Activated CD4-positive, alpha-beta T cell treated with anti-CD3 and anti-CD28 coated beads for 36 hours (primary cell): ENCODE results near the gene DHX35. TPM values are rescaled to one million over a fixed set of nuclear protein-coding genes. Genes with fewer than 3 reads are reported as not detected.

Experiments
- ATAC-seq: fragments of 200-7000 bp; cut with Tn5 transposase; one replicate; pipeline ENCODE4 v1.10.0; 2021; ENCODE audit warnings: mild to moderate bottlenecking, moderate library complexity
- CTCF ChIA-PET: fragments of 350-600 bp; sonication (Branson Sonifier 250); formaldehyde crosslinking; loops from one replicate; lab custom pipeline; 2021; ENCODE audit warnings: antibody characterized with exemption; lab: Charles Lee
- POLR2A ChIA-PET: fragments of 350-600 bp; sonication (Branson Sonifier 250); formaldehyde crosslinking; loops from one replicate; lab custom pipeline; 2021; ENCODE audit warnings: antibody characterized with exemption, inconsistent platforms; lab: Charles Lee
- DNase-seq: peaks from one replicate; pipeline ENCODE4 v3.0.0-alpha.2; 2020
- H3K27ac Mint-ChIP-seq: one replicate; pipeline ENCODE4 v1.8.0; 2021; ENCODE audit warnings: mixed read lengths
- H3K27me3 Mint-ChIP-seq: one replicate; pipeline ENCODE4 v1.8.0; 2021; ENCODE audit warnings: mixed read lengths
- H3K36me3 Mint-ChIP-seq: one replicate; pipeline ENCODE4 v1.8.0; 2021; ENCODE audit warnings: low read depth, mixed read lengths
- H3K4me1 Mint-ChIP-seq: one replicate; pipeline ENCODE4 v1.8.0; 2021; ENCODE audit warnings: mixed read lengths
- H3K4me3 Mint-ChIP-seq: one replicate; pipeline ENCODE4 v1.8.0; 2021; ENCODE audit warnings: mild to moderate bottlenecking, moderate library complexity, mixed read lengths
- H3K9me3 Mint-ChIP-seq: one replicate; pipeline ENCODE4 v1.8.0; 2021; ENCODE audit warnings: low read depth, mixed read lengths
- intact Hi-C, 2 experiments: fragments of 100-400 bp; cut with DNase I in 1 of 2; cut with micrococcal nuclease in 1 of 2; formaldehyde crosslinking; loops; one replicate each; pipeline versions ENCODE4 v1.14.2 to v1.15.1; 2022 to 2024; cut with DNase I, micrococcal nuclease
- total RNA-seq, 2 experiments: library from RNA; stranded (reverse); gene quantifications; one replicate each; pipeline ENCODE4 v1.2.3, GENCODE V29; 2021

DHX35 gene
- total RNA-seq, 2 experiments from 2014 or later = 8.7 to 12.0 TPM

- ChIA-PET POLR2A (interaction anchor here (1.6 to 3.0 kb wide), 2 partner anchors 35 to 122 kb away, joined by 9 to 17 read pairs; partner anchors contain the start of gene DHX35), CTCF (interaction anchor here (0.6 to 8.9 kb wide), 13 partner anchors 10 to 280 kb away, joined by 3 to 68 read pairs (median 4); partner anchors contain the start of gene DHX35)
- intact Hi-C loops = loop anchor here (1.0 kb wide), 7 partner anchors 35 to 281 kb away; partner anchors contain the start of genes DHX35 (in 2 of the 2) and ACTR5 (in 1 of the 2)
- no peak for ATAC-seq
- DNase-seq = no peak
- H3K27ac Mint-ChIP-seq = peak overlapping the region; percentile 19
- H3K4me1 Mint-ChIP-seq = peaks cover 21% of the 10 kb centered on the region
- peaks cover 16% of the 10 kb centered on the region for H3K36me3 Mint-ChIP-seq
- no peaks in the 10 kb centered on the region for H3K9me3 Mint-ChIP-seq
- H3K27me3 Mint-ChIP-seq = no peaks in the 10 kb centered on the region
- peak overlapping the region; percentile 81 for H3K4me3 Mint-ChIP-seq
Observed at GRCh38 chr20:38926934-38927616, 35.1 kb upstream of the DHX35 start.

GRCh38 chr20:38927902-38928578 lies 34.1 kb upstream of the DHX35 start:
- Mint-ChIP-seq H3K4me1 (peaks cover 21% of the 10 kb centered on the region), H3K27me3 (no peaks in the 10 kb centered on the region), H3K4me3 (peak overlapping the region; percentile 81), H3K27ac (no peak overlapping the region), H3K36me3 (peaks cover 16% of the 10 kb centered on the region), H3K9me3 (no peaks in the 10 kb centered on the region)
- ChIA-PET CTCF (interaction anchor here (0.7 to 8.9 kb wide), 5 partner anchors 9 to 122 kb away, joined by 3 to 68 read pairs (median 8); partner anchors contain the start of gene DHX35), POLR2A (interaction anchor here (0.7 kb wide), 1 partner anchor 412 kb away, joined by 3 read pairs; no protein-coding TSS in a partner anchor)
- ATAC-seq (no peak), DNase-seq (no peak)
- intact Hi-C loops = no loop called here

- ChIA-PET POLR2A (interaction anchor here (0.6 to 1.1 kb wide), 4 partner anchors 8 to 281 kb away, joined by 3 to 5 read pairs (median 4); partner anchors contain the start of gene DHX35), CTCF (interaction anchor here (0.9 to 1.8 kb wide), 4 partner anchors 8 to 119 kb away, joined by 3 to 8 read pairs (median 4); no protein-coding TSS in a partner anchor)
- ATAC-seq (no peak), DNase-seq (no peak)
- Mint-ChIP-seq H3K4me1 (peaks cover 21% of the 10 kb centered on the region), H3K27me3 (no peaks in the 10 kb centered on the region), H3K27ac (no peak overlapping the region), H3K9me3 (no peaks in the 10 kb centered on the region), H3K4me3 (no peak overlapping the region), H3K36me3 (peaks cover 15% of the 10 kb centered on the region)
- intact Hi-C loops = no loop called here
Observed at GRCh38 chr20:38930242-38930569, 31.9 kb upstream of the DHX35 start.

- CTCF ChIA-PET = interaction anchor here (0.6 to 0.8 kb wide), 2 partner anchors 51 to 134 kb away, joined by 3 read pairs; no protein-coding TSS in a partner anchor
- H3K36me3 Mint-ChIP-seq = peaks cover 15% of the 10 kb centered on the region
- no peak overlapping the region for H3K4me3 Mint-ChIP-seq
- no peaks in the 10 kb centered on the region for H3K27me3 Mint-ChIP-seq
- H3K27ac Mint-ChIP-seq = no peak overlapping the region
- DNase-seq (no peak), ATAC-seq (no peak)
- peaks cover 18% of the 10 kb centered on the region for H3K4me1 Mint-ChIP-seq
- POLR2A ChIA-PET = no interaction called here
- H3K9me3 Mint-ChIP-seq = no peaks in the 10 kb centered on the region
- intact Hi-C loops = no loop called here
Observed at GRCh38 chr20:38931984-38932383, 30.2 kb upstream of the DHX35 start.

GRCh38 chr20:38932457-38933120 lies 29.6 kb upstream of the DHX35 start:
- ChIA-PET CTCF (interaction anchor here (0.6 kb wide), 1 partner anchor 134 kb away, joined by 3 read pairs; no protein-coding TSS in a partner anchor), POLR2A (no interaction called here)
- H3K4me3 Mint-ChIP-seq = no peak overlapping the region
- no peak overlapping the region for H3K27ac Mint-ChIP-seq
- no peak for ATAC-seq
- H3K9me3 Mint-ChIP-seq = no peaks in the 10 kb centered on the region
- peaks cover 15% of the 10 kb centered on the region for H3K36me3 Mint-ChIP-seq
- intact Hi-C loops = no loop called here
- no peak for DNase-seq
- H3K27me3 Mint-ChIP-seq = no peaks in the 10 kb centered on the region
- peaks cover 18% of the 10 kb centered on the region for H3K4me1 Mint-ChIP-seq

GRCh38 chr20:38934530-38934929 lies 27.6 kb upstream of the DHX35 start:
- intact Hi-C loops = no loop called here
- CTCF ChIA-PET = interaction anchor here (0.9 kb wide), 1 partner anchor 13 kb away, joined by 3 read pairs; no protein-coding TSS in a partner anchor
- no peaks in the 10 kb centered on the region for H3K27me3 Mint-ChIP-seq
- H3K27ac Mint-ChIP-seq = no peak overlapping the region
- DNase-seq (no peak), ATAC-seq (no peak)
- no peaks in the 10 kb centered on the region for H3K9me3 Mint-ChIP-seq
- POLR2A ChIA-PET = no interaction called here
- H3K36me3 Mint-ChIP-seq = peaks cover 11% of the 10 kb centered on the region
- H3K4me1 Mint-ChIP-seq = peaks cover 5% of the 10 kb centered on the region
- H3K4me3 Mint-ChIP-seq = no peak overlapping the region

GRCh38 chr20:38935285-38935684 lies 26.9 kb upstream of the DHX35 start:
- no peak overlapping the region for H3K27ac Mint-ChIP-seq

GRCh38 chr20:38935967-38936407 lies 26.2 kb upstream of the DHX35 start:
- Mint-ChIP-seq H3K4me1 (peaks cover 3% of the 10 kb centered on the region), H3K27me3 (no peaks in the 10 kb centered on the region), H3K4me3 (no peak overlapping the region), H3K27ac (no peak overlapping the region), H3K9me3 (no peaks in the 10 kb centered on the region), H3K36me3 (peaks cover 5% of the 10 kb centered on the region)
- CTCF ChIA-PET = interaction anchor here (0.6 to 2.0 kb wide), 4 partner anchors 9 to 303 kb away, joined by 3 to 8 read pairs (median 4); partner anchors contain the start of gene FAM83D
- ATAC-seq = no peak
- DNase-seq = no peak
- POLR2A ChIA-PET = no interaction called here
- intact Hi-C loops = no loop called here

More at GRCh38 chr20:38935285-38935684, 26.9 kb upstream of the DHX35 start:
- Mint-ChIP-seq H3K9me3 (no peaks in the 10 kb centered on the region), H3K4me3 (no peak overlapping the region), H3K4me1 (peaks cover 3% of the 10 kb centered on the region), H3K27me3 (no peaks in the 10 kb centered on the region), H3K36me3 (peaks cover 6% of the 10 kb centered on the region)
- CTCF ChIA-PET = no interaction called here
- intact Hi-C loops = no loop called here
- no peak for ATAC-seq
- POLR2A ChIA-PET = no interaction called here
- no peak for DNase-seq

GRCh38 chr20:38937000-38937399 lies 25.1 kb upstream of the DHX35 start:
- CTCF ChIA-PET = interaction anchor here (0.7 to 2.0 kb wide), 4 partner anchors 10 to 72 kb away, joined by 3 to 8 read pairs (median 4); partner anchors contain the start of gene FAM83D
- H3K27me3 Mint-ChIP-seq = no peaks in the 10 kb centered on the region
- ATAC-seq = no peak
- POLR2A ChIA-PET = no interaction called here
- no peak overlapping the region for H3K4me3 Mint-ChIP-seq
- DNase-seq = no peak
- intact Hi-C loops = no loop called here
- H3K36me3 Mint-ChIP-seq = peaks cover 5% of the 10 kb centered on the region
- H3K27ac Mint-ChIP-seq = no peak overlapping the region
- peaks cover 3% of the 10 kb centered on the region for H3K4me1 Mint-ChIP-seq
- H3K9me3 Mint-ChIP-seq = no peaks in the 10 kb centered on the region

GRCh38 chr20:38937978-38938473 lies 24.1 kb upstream of the DHX35 start:
- ATAC-seq = no peak
- no peaks in the 10 kb centered on the region for H3K27me3 Mint-ChIP-seq
- H3K27ac Mint-ChIP-seq = no peak overlapping the region
- DNase-seq = no peak
- intact Hi-C loops = no loop called here
- POLR2A ChIA-PET = interaction anchor here (0.7 kb wide), 1 partner anchor 7 kb away, joined by 4 read pairs; no protein-coding TSS in a partner anchor
- H3K4me3 Mint-ChIP-seq = no peak overlapping the region
- H3K36me3 Mint-ChIP-seq = peaks cover 15% of the 10 kb centered on the region
- CTCF ChIA-PET = interaction anchor here (0.6 to 2.0 kb wide), 2 partner anchors 11 to 112 kb away, joined by 3 to 8 read pairs; partner anchors contain the start of gene FAM83D
- no peaks in the 10 kb centered on the region for H3K9me3 Mint-ChIP-seq
- peaks cover 3% of the 10 kb centered on the region for H3K4me1 Mint-ChIP-seq
